HL-60 (cell line): ENCODE data around the gene NELFA.

ENCODE experiments used
- POLR2AphosphoS5 ChIP-seq: IDR thresholded peaks from 2 replicates; pipeline ENCODE4 v1.6.1; 2012; ENCODE audit warnings: low read depth
- SPI1 ChIP-seq: IDR thresholded peaks from 2 replicates; pipeline ENCODE4 v1.6.1; 2012; ENCODE audit warnings: low read depth, mild to moderate bottlenecking, borderline replicate concordance
- TF ChIP-seq, protein P1 (sequence below): IDR thresholded peaks from one replicate; pipeline ENCODE4 v1.5.1; 2011; ENCODE audit warnings: low read length, control low read depth, inconsistent platforms; ENCODE audit not compliant: insufficient read depth

DNA sequence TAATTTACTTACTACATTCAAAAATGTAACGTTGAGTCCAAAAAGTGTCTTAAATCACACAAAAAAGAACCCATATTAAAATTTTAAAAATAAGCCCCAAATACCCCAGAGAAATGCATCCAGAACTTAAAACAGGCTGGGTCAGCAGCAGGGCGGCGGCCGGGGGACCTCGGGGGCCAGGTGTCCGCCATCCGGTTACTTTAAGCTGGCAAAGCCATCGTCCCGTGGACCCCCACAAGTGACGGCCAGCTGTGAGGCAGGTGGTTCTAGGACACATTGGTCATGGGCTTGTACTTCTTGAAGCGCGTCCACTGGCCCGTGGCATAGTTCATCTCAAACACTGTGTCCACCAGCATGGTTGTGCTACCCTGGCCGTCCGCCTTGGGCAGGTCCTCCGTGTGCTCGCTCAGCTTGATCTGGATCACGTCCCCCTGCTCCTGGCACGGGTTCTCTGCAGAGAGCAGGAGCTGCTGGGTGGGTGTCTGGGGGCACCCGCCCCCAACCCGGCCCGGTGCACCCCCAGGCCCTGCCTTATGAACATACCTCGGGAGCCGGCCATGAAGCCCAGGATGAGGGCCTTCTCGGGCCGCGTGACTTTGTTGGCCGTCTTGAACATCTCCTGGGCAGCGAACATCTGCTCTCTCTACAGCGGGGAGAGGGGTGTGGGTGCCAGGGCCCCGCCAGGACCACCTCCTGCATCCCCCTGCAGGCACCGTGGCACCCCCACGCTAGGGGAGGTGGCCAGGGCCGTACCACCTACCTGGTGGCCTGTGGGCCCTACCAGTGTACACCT is 25.5 kb downstream of the NELFA start:
- TF ChIP-seq, protein P1, sequence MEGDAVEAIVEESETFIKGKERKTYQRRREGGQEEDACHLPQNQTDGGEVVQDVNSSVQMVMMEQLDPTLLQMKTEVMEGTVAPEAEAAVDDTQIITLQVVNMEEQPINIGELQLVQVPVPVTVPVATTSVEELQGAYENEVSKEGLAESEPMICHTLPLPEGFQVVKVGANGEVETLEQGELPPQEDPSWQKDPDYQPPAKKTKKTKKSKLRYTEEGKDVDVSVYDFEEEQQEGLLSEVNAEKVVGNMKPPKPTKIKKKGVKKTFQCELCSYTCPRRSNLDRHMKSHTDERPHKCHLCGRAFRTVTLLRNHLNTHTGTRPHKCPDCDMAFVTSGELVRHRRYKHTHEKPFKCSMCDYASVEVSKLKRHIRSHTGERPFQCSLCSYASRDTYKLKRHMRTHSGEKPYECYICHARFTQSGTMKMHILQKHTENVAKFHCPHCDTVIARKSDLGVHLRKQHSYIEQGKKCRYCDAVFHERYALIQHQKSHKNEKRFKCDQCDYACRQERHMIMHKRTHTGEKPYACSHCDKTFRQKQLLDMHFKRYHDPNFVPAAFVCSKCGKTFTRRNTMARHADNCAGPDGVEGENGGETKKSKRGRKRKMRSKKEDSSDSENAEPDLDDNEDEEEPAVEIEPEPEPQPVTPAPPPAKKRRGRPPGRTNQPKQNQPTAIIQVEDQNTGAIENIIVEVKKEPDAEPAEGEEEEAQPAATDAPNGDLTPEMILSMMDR: no peak
- TF ChIP-seq POLR2AphosphoS5 (peak; percentile 50), SPI1 (no peak)
